ENCODE measurements around the gene SREBF1.

GRCh38 chr17:17824783-17825614 is 11.8 kb downstream of the SREBF1 start:
- TF ChIP-seq POLR2A (IDR thresholded peaks at IDR 0.05; ENCODE audit: low read length) (no peak), GATA1 (IDR thresholded peaks at IDR 0.05; ENCODE audit: low read depth, low read length) (no peak)

Data from erythroblast (primary cell).